Keratinocyte (primary cell): ENCODE data around the gene MT4. TPM values are rescaled to one million over a fixed set of nuclear protein-coding genes. Genes with fewer than 3 reads are reported as not detected.

Experiments
- DNase-seq: peaks from one replicate; pipeline ENCODE4 v3.0.0-alpha.2; 2011; ENCODE audit warnings: low read depth, missing footprints, low spot score
- FAIRE-seq: peaks from 2 replicates; lab custom pipeline; 2011; peaks lifted over from hg19 to GRCh38; lab: Jason Lieb, UNC
- H2AFZ ChIP-seq: 2 replicates; pipeline ENCODE4 v1.6.0; 2012; ENCODE audit warnings: low read length, control low read depth, inconsistent platforms; ENCODE audit not compliant: control insufficient read depth
- H3K27ac ChIP-seq: 2 replicates; pipeline ENCODE4 v1.5.1; 2011; ENCODE audit warnings: low read length; ENCODE audit not compliant: control insufficient read depth, insufficient read depth
- H3K27me3 ChIP-seq: 3 replicates; pipeline ENCODE4 v1.6.0; 2011; ENCODE audit warnings: low read length; ENCODE audit not compliant: control insufficient read depth, insufficient read depth; ENCODE audit errors: extremely low read depth
- H3K36me3 ChIP-seq, 2 experiments: 2 replicates in 1 of 2; 3 replicates in 1 of 2; pipeline ENCODE4 v1.5.1; 2011; ENCODE audit warnings: low read length in 2 of 2, mild to moderate bottlenecking in 1 of 2; ENCODE audit not compliant: control insufficient read depth in 2 of 2, insufficient read depth in 2 of 2; ENCODE audit errors: extremely low read depth in 1 of 2
- H3K4me1 ChIP-seq: 3 replicates; pipeline ENCODE4 v1.5.1; 2011; ENCODE audit warnings: low read length; ENCODE audit not compliant: control insufficient read depth, insufficient read depth; ENCODE audit errors: extremely low read depth
- H3K4me2 ChIP-seq: 3 replicates; pipeline ENCODE4 v1.6.0; 2011; ENCODE audit warnings: low read depth, low read length; ENCODE audit not compliant: control insufficient read depth, insufficient read depth; ENCODE audit errors: extremely low read depth
- H3K4me3 ChIP-seq, 3 experiments: fragments of 200-600 bp in 1 of 3; sonication (generic) in 1 of 3; 2 replicates in 2 of 3; 3 replicates in 1 of 3; pipeline ENCODE4 v1.5.1; 2011 to 2016; ENCODE audit warnings: low read length in 3 of 3, mild to moderate bottlenecking in 3 of 3, control low read depth in 2 of 3, inconsistent platforms in 1 of 3, low read depth in 1 of 3, mixed read lengths in 1 of 3, mixed run types in 1 of 3, moderate library complexity in 1 of 3; ENCODE audit not compliant: control insufficient read depth in 2 of 3, insufficient read depth in 2 of 3; ENCODE audit errors: extremely low read depth in 1 of 3
- H3K79me2 ChIP-seq: 2 replicates; pipeline ENCODE4 v1.6.0; 2012; ENCODE audit warnings: low read length; ENCODE audit not compliant: control insufficient read depth, insufficient read depth
- H3K9ac ChIP-seq: 3 replicates; pipeline ENCODE4 v1.6.0; 2011; ENCODE audit warnings: low read length; ENCODE audit not compliant: control insufficient read depth, insufficient read depth; ENCODE audit errors: extremely low read depth
- H3K9me1 ChIP-seq: 3 replicates; pipeline ENCODE4 v1.6.0; 2011; ENCODE audit warnings: low read length; ENCODE audit not compliant: control insufficient read depth, insufficient read depth; ENCODE audit errors: extremely low read depth
- H3K9me3 ChIP-seq: 2 replicates; pipeline ENCODE4 v1.5.1; 2012; ENCODE audit warnings: low read depth, low read length; ENCODE audit not compliant: control insufficient read depth
- H4K20me1 ChIP-seq: 3 replicates; pipeline ENCODE4 v1.6.0; 2011; ENCODE audit warnings: low read length; ENCODE audit not compliant: control insufficient read depth, insufficient read depth; ENCODE audit errors: extremely low read depth
- EZH2 ChIP-seq: IDR thresholded peaks from one replicate; pipeline ENCODE4 v1.6.1; 2012; ENCODE audit warnings: inconsistent platforms, mild to moderate bottlenecking, low read length, moderate library complexity
- dilution Hi-C: fragments of 300-500 bp; cut with MboI; formaldehyde crosslinking; loops from one replicate; pipeline ENCODE4 v1.7.0; 2020; ENCODE audit warnings: low sequenced_read_pairs; ENCODE audit not compliant: extremely low pct_ligation_motif_present
- polyA plus RNA-seq, 5 experiments: library from polyadenylated mRNA; depleted of rRNA in 3 of 5; stranded (reverse) in 3 of 5; stranded (forward) in 1 of 5; unstranded in 1 of 5; fragments of >200 nt; gene quantifications; 1 replicate in 1 of 5; 2 replicates in 3 of 5; 3 replicates in 1 of 5; pipeline versions ENCODE4 v1.2.1 to v1.2.3, GENCODE V29; 2011 to 2012; ENCODE audit warnings: missing spikeins in 2 of 5, low read depth in 1 of 5, low replicate concordance in 1 of 5
- TF ChIP-seq, protein P1 (sequence below), 3 experiments: IDR thresholded peaks in 1 of 3; conservative IDR thresholded peaks in 1 of 3; optimal IDR thresholded peaks in 1 of 3; 2 replicates in 2 of 3; 3 replicates in 1 of 3; pipeline versions ENCODE3 to v1.5.1; 2011; ENCODE audit warnings: low read length in 3 of 3, mild to moderate bottlenecking in 3 of 3, moderate library complexity in 2 of 3, control low read depth in 1 of 3, inconsistent platforms in 1 of 3; ENCODE audit not compliant: insufficient read depth in 2 of 3; ENCODE audit errors: extremely low read depth in 1 of 3

MT4 gene
- polyA plus RNA-seq, 1 donor (not counting 4 experiments of a cell fraction or from before 2014, with no cell fraction given): 0.77 TPM

DNA sequence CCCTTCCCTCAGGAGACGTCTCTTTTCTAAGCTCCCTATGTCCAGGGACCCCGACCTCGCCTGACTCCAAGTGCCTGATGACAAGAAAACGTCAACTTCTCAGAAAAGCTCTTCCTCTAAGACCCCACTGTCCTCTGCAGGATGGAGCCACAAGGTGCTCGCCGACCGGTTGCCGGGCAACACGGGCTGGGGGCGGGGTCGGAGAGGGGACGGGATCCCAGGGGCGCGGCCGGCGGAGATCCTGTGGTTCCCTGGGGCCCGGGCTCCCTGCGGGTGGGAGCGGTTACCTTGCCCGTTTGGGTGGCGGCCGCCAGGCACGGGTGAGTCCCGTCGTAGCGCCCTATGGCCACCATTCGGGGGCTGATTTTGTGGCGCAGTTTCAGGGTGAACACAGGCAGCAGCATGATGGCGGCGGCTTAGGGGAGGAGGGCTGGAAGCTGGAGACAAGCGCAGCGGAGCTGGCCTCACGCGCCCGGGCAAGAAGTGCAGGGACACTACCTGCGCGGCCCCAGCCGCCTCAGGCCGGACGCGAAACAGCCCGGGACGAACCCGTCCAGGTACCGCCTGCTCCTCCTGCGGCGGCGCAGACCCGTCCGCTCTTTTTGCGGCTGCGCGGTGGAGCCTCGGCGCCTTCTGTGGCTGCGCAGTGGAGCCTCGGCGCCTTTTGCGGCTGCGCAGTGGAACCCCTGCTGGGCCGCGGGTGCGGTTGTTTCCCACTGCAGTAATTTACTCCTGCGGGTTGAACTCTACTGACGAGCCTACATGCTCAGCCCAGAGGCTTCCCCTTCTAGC lies 45.2 kb upstream of the MT4 start, which contains the start of gene BBS2:
Gene BBS2, minus strand, starts transcription at position 566 of the 792 bp plus-strand sequence. Its CDS starts 162 bp downstream, at position 404.
- Histone ChIP-seq H3K27ac (peak within 1 kb of the TSS; percentile 50), H4K20me1 (no peaks in the 10 kb centered on the region), H2AFZ (peak within 1 kb of the TSS; percentile 91), H3K4me1 (peaks cover 25% of the 10 kb centered on the region), H3K4me2 (peak within 1 kb of the TSS; percentile 89), H3K79me2 (peaks cover 12% of the 10 kb centered on the region), H3K9me3 (no peaks in the 10 kb centered on the region), H3K9me1 (no peaks in the 10 kb centered on the region), H3K4me3 (peak within 1 kb of the TSS; percentile 69 to 93 (median 85)), H3K27me3 (no peaks in the 10 kb centered on the region), H3K36me3 (no peaks in the 10 kb centered on the region), H3K9ac (peak within 1 kb of the TSS; percentile 70)
- DNase-seq: no peak
- dilution Hi-C loops: no loop called here
- TF ChIP-seq, protein P1, sequence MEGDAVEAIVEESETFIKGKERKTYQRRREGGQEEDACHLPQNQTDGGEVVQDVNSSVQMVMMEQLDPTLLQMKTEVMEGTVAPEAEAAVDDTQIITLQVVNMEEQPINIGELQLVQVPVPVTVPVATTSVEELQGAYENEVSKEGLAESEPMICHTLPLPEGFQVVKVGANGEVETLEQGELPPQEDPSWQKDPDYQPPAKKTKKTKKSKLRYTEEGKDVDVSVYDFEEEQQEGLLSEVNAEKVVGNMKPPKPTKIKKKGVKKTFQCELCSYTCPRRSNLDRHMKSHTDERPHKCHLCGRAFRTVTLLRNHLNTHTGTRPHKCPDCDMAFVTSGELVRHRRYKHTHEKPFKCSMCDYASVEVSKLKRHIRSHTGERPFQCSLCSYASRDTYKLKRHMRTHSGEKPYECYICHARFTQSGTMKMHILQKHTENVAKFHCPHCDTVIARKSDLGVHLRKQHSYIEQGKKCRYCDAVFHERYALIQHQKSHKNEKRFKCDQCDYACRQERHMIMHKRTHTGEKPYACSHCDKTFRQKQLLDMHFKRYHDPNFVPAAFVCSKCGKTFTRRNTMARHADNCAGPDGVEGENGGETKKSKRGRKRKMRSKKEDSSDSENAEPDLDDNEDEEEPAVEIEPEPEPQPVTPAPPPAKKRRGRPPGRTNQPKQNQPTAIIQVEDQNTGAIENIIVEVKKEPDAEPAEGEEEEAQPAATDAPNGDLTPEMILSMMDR (optimal IDR thresholded peaks at IDR 0.05 in 1 of 3, IDR thresholded peaks at IDR 0.05 in 1 of 3, conservative IDR thresholded peaks at IDR 0.05 in 1 of 3; ENCODE audit: extremely low read depth in 1 of 3, insufficient read depth in 2 of 3, low read length in 3 of 3): no peak
- TF ChIP-seq EZH2: no peak
- no peak for FAIRE-seq

DNA sequence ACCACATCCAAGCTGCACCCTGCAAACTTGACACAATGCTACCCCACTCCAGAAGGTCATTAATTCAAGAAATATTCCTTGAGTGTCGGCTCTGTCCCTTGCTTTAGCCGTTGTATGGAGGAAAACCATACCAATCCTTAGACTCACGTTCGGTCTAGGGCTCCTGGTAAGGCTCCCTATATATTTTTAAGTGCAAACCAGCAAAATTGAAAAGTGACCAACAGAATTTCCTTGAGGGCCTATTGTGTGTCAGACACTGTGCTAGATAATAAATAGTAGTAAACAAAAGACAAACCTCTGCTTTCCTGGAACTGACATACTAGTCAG lies 44.7 kb upstream of the MT4 start:
- FAIRE-seq: peak; percentile 58
- Histone ChIP-seq H3K79me2 (peaks cover 12% of the 10 kb centered on the region), H3K4me3 (peak overlapping the region; percentile 64 to 93 (median 69)), H4K20me1 (no peaks in the 10 kb centered on the region), H3K27ac (peak overlapping the region; percentile 50), H3K9ac (peak overlapping the region; percentile 70), H3K27me3 (no peaks in the 10 kb centered on the region), H3K9me1 (no peaks in the 10 kb centered on the region), H2AFZ (peak overlapping the region; percentile 91), H3K4me1 (peaks cover 19% of the 10 kb centered on the region), H3K4me2 (peak overlapping the region; percentile 89), H3K36me3 (no peaks in the 10 kb centered on the region), H3K9me3 (no peaks in the 10 kb centered on the region)
- TF ChIP-seq, protein P1 (optimal IDR thresholded peaks at IDR 0.05 in 1 of 3, IDR thresholded peaks at IDR 0.05 in 1 of 3, conservative IDR thresholded peaks at IDR 0.05 in 1 of 3; ENCODE audit: extremely low read depth in 1 of 3, insufficient read depth in 2 of 3, low read length in 3 of 3): no peak
- TF ChIP-seq EZH2: no peak
- dilution Hi-C loops: no loop called here
- DNase-seq: no peak
